Upper lobe of left lung (tissue), 4 donors: ENCODE measurements around the gene TMEM259.

Experiments used
- CTCF ChIP-seq, 6 experiments: fragments of 450-650 bp in 4 of 6; fragments of 200-600 bp in 2 of 6; sonication (generic) in 2 of 6; IDR thresholded peaks; one replicate each; pipeline ENCODE4 v1.5.1; 2016 to 2019; ENCODE audit warnings: antibody characterized with exemption in 6 of 6
- EP300 ChIP-seq, 4 donors: sonication (generic); formaldehyde crosslinking; IDR thresholded peaks; one replicate each; pipeline ENCODE4 v1.5.1; 2017; ENCODE audit warnings: antibody characterized with exemption in 4 of 4, control low read depth in 2 of 4

GRCh38 chr19:1020868-1021425 lies at the start of gene TMEM259:
- peak in 1 of 4 donors; percentile 42 for TF ChIP-seq EP300 (IDR thresholded peaks at IDR 0.05)
- TF ChIP-seq CTCF (IDR thresholded peaks at IDR 0.05) = no peak
